HepG2 (cell line): ENCODE measurements around the gene RCOR3. TPM values are rescaled to one million over a fixed set of nuclear protein-coding genes. Genes with fewer than 3 reads are reported as not detected.

Experiments used
- ATAC-seq: fragments of 200-7000 bp; cut with Tn5 transposase; 3 replicates; pipeline ENCODE4 v1.9.1; 2020; ENCODE audit warnings: mild to moderate bottlenecking, moderate library complexity
- BruUV-seq: library from RNA; stranded (reverse); fragments of 400-500 nt; replicated peaks from 2 replicates; lab custom pipeline; 2021; lab: Mats Ljungman, UMichigan
- CTCF ChIA-PET: fragments of 300-600 bp; formaldehyde crosslinking; extraction: SDS; loops from one replicate; lab custom pipeline; 2021; ENCODE audit warnings: low total read pairs, inconsistent platforms, low intra/inter-chr PET ratio; lab: Yijun Ruan, JAX
- POLR2A ChIA-PET: fragments of 350-600 bp; sonication (Branson Sonifier 250); formaldehyde crosslinking; loops from one replicate; lab custom pipeline; 2020; ENCODE audit warnings: antibody characterized with exemption, inconsistent platforms; lab: Yijun Ruan, JAX
- DNase-seq: peaks from one replicate; pipeline ENCODE4 v3.0.0-alpha.2; 2015; ENCODE audit warnings: low spot score
- FAIRE-seq: peaks from 3 replicates; lab custom pipeline; 2011; peaks lifted over from hg19 to GRCh38; lab: Jason Lieb, UNC
- H2AFZ ChIP-seq: one replicate; pipeline ENCODE4 v1.6.1; 2011; ENCODE audit warnings: low read length, inconsistent platforms
- H3K27ac ChIP-seq: fragments of 300-600 bp; 3 replicates; pipeline ENCODE4 v1.8.0; 2011; ENCODE audit warnings: mixed run types, mild to moderate bottlenecking, mixed read lengths, low read length, inconsistent platforms; ENCODE audit not compliant: insufficient read depth; ENCODE audit errors: extremely low read length
- H3K27me3 ChIP-seq, 2 experiments: fragments of 200-600 bp in 1 of 2; 2 replicates in 1 of 2; 3 replicates in 1 of 2; pipeline versions ENCODE4 v1.6.0 to v1.8.0; 2011; ENCODE audit warnings: low read length in 2 of 2, mild to moderate bottlenecking in 2 of 2, moderate library complexity in 2 of 2, inconsistent platforms in 1 of 2; ENCODE audit not compliant: insufficient read depth in 2 of 2, control insufficient read depth in 1 of 2
- H3K36me3 ChIP-seq, 2 experiments: fragments of 200-600 bp in 1 of 2; replicated peaks in 1 of 2; 2 replicates in 1 of 2; 3 replicates in 1 of 2; pipeline versions ENCODE4 v1.5.1 to v1.8.0; 2011; ENCODE audit warnings: low read length in 2 of 2, inconsistent platforms in 1 of 2; ENCODE audit not compliant: insufficient read depth in 2 of 2, control insufficient read depth in 1 of 2
- H3K4me1 ChIP-seq: 2 replicates; pipeline ENCODE4 v1.5.1; 2012; ENCODE audit warnings: low read length, inconsistent platforms; ENCODE audit not compliant: insufficient read depth
- H3K4me2 ChIP-seq: 2 replicates; pipeline ENCODE4 v1.6.0; 2011; ENCODE audit warnings: low read depth, low read length, inconsistent platforms
- H3K4me3 ChIP-seq, 3 experiments: fragments of 200-600 bp in 1 of 3; sonication (generic), shearing (Covaris generic) in 1 of 3; replicated peaks in 1 of 3; 2 replicates each; pipeline ENCODE4 v1.5.1; 2011 to 2016; ENCODE audit warnings: low read length in 3 of 3, inconsistent platforms in 2 of 3, low read depth in 2 of 3, mild to moderate bottlenecking in 2 of 3, control low read depth in 1 of 3, mixed read lengths in 1 of 3; ENCODE audit not compliant: insufficient read depth in 1 of 3
- H3K79me2 ChIP-seq: one replicate; pipeline ENCODE4 v1.6.1; 2011; ENCODE audit warnings: low read length, inconsistent platforms; ENCODE audit not compliant: insufficient read depth
- H3K9ac ChIP-seq: 2 replicates; pipeline ENCODE4 v1.6.0; 2011; ENCODE audit warnings: mild to moderate bottlenecking, low read depth, low read length, inconsistent platforms; ENCODE audit not compliant: insufficient read depth
- H3K9me3 ChIP-seq: 2 replicates; pipeline ENCODE4 v1.5.1; 2012; ENCODE audit warnings: mild to moderate bottlenecking, low read length
- H4K20me1 ChIP-seq: 2 replicates; pipeline ENCODE4 v1.6.0; 2011; ENCODE audit warnings: inconsistent platforms, mild to moderate bottlenecking, low read length, moderate library complexity; ENCODE audit not compliant: insufficient read depth
- MXI1 ChIP-seq: IDR thresholded peaks from 3 replicates; pipeline ENCODE4 v1.6.1; 2012; ENCODE audit warnings: low read depth, low read length, inconsistent platforms, borderline replicate concordance
- SRSF4 ChIP-seq: fragments of 200-400 bp; formaldehyde crosslinking; IDR thresholded peaks from one replicate; pipeline ENCODE4 v1.6.1; 2018; ENCODE audit warnings: mild to moderate bottlenecking, low read depth, low read length, moderate library complexity; ENCODE audit not compliant: poor library complexity, severe bottlenecking
- ZNF33B ChIP-seq: sonication (generic); formaldehyde crosslinking; IDR thresholded peaks from 2 replicates; pipeline ENCODE4 v1.5.1; 2020; ENCODE audit warnings: mild to moderate bottlenecking, missing genetic modification reagents
- ZNF460 ChIP-seq: sonication (generic); formaldehyde crosslinking; IDR thresholded peaks from 2 replicates; pipeline ENCODE4 v1.5.1; 2020; ENCODE audit warnings: missing genetic modification reagents, mild to moderate bottlenecking, borderline replicate concordance
- ZNF530 ChIP-seq: sonication (generic); formaldehyde crosslinking; IDR thresholded peaks from 2 replicates; pipeline ENCODE4 v1.5.0; 2020; ENCODE audit warnings: low read depth, mild to moderate bottlenecking, missing genetic modification reagents
- ZNF644 ChIP-seq: IDR thresholded peaks from 2 replicates; pipeline ENCODE4 v1.6.1; 2016; ENCODE audit warnings: low read depth
- ZNF766 ChIP-seq: sonication (generic); formaldehyde crosslinking; IDR thresholded peaks from 2 replicates; pipeline ENCODE4 v1.5.0; 2020; ENCODE audit warnings: missing genetic modification reagents, borderline replicate concordance
- ZNF841 ChIP-seq: sonication (generic); formaldehyde crosslinking; IDR thresholded peaks from 2 replicates; pipeline ENCODE4 v1.8.1; 2023; ENCODE audit warnings: missing genetic modification reagents, borderline replicate concordance
- WGBS: methylation state at CpG from one replicate; pipeline ENCODE4 v1.1.6; 2017; ENCODE audit warnings: low lambda C conversion rate; 5-methylcytosine and 5-hydroxymethylcytosine counted together
- in situ Hi-C: cut with HindIII; loops from 2 replicates; pipeline ENCODE4 v1.10.0; 2017; ENCODE audit warnings: low pct_unique_long_range_greater_than_20kb; ENCODE audit not compliant: extremely low pct_ligation_motif_present
- intact Hi-C: fragments of 100-400 bp; cut with micrococcal nuclease; formaldehyde crosslinking; loops from one replicate; pipeline ENCODE4 v1.10.0; 2022; ENCODE audit not compliant: unreplicated experiment
- polyA plus RNA-seq, 8 experiments: library from polyadenylated mRNA; depleted of rRNA in 3 of 8; stranded (reverse) in 7 of 8; unstranded in 1 of 8; fragments of >200 nt; fragmentation: Illumina TruSeq in 4 of 8; extraction: Trizol in 4 of 8; gene quantifications; 2 replicates each; pipeline versions ENCODE4 v1.2.1 to v1.2.3, GENCODE V29; 2011 to 2016; ENCODE audit warnings: low read depth in 4 of 8, missing spikeins in 1 of 8, mixed read lengths in 1 of 8; ENCODE audit not compliant: insufficient read depth in 1 of 8
- total RNA-seq, 5 experiments: library from RNA; depleted of rRNA; stranded (reverse); fragments of >200 nt; fragmentation: Illumina TruSeq; extraction: Trizol; gene quantifications; 2 replicates each; pipeline ENCODE4 v1.2.3, GENCODE V29; 2016; ENCODE audit warnings: low read depth in 1 of 5
- TF ChIP-seq, protein P1 (sequence below): sonication (generic); formaldehyde crosslinking; IDR thresholded peaks from 2 replicates; pipeline ENCODE4 v1.4.0; 2020; ENCODE audit warnings: mild to moderate bottlenecking, missing genetic modification reagents
- TF ChIP-seq, protein P2 (sequence below): sonication (generic); formaldehyde crosslinking; IDR thresholded peaks from 2 replicates; pipeline ENCODE4 v1.5.0; 2020; ENCODE audit warnings: missing genetic modification reagents
- TF ChIP-seq, protein P3 (sequence below): sonication (generic); formaldehyde crosslinking; IDR thresholded peaks from 2 replicates; pipeline ENCODE4 v1.4.0; 2020; ENCODE audit warnings: low read depth, missing genetic modification reagents
- TF ChIP-seq, protein P4 (sequence below): sonication (generic); formaldehyde crosslinking; IDR thresholded peaks from 2 replicates; pipeline ENCODE4 v1.5.0; 2020; ENCODE audit warnings: mild to moderate bottlenecking, missing genetic modification reagents, borderline replicate concordance
- TF ChIP-seq, protein P5 (sequence below): IDR thresholded peaks from 2 replicates; pipeline ENCODE4 v1.6.1; 2016; ENCODE audit warnings: mild to moderate bottlenecking
- TF ChIP-seq, protein P6 (sequence below): sonication (generic); formaldehyde crosslinking; IDR thresholded peaks from 2 replicates; pipeline ENCODE4 v1.5.0; 2020; ENCODE audit warnings: missing genetic modification reagents

RCOR3 gene
- total and polyA plus RNA-seq, 2 of the 13 experiments (the other 11 are each of a cell fraction or from before 2014, with no cell fraction given): 16.8 to 31.6 TPM

DNA sequence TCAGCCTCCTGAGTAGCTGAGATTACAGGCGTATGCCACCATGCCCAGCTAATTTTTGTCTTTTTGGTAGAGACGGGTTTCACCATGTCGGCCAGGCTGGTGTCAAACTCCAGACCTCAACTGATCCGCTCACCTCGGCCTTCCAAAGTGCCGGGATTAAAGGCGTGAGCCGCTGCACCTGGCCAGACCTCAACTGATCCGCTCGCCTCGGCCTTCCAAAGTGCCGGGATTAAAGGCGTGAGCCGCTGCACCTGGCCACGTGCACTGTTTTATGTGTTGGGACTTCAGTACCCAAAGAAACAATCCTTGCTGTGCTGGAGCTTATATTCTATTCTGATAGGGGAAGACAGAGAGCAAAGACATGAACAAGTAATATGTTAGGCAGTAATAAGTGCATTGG lies 77.6 kb downstream of the RCOR3 start:
- TF ChIP-seq, protein P1, sequence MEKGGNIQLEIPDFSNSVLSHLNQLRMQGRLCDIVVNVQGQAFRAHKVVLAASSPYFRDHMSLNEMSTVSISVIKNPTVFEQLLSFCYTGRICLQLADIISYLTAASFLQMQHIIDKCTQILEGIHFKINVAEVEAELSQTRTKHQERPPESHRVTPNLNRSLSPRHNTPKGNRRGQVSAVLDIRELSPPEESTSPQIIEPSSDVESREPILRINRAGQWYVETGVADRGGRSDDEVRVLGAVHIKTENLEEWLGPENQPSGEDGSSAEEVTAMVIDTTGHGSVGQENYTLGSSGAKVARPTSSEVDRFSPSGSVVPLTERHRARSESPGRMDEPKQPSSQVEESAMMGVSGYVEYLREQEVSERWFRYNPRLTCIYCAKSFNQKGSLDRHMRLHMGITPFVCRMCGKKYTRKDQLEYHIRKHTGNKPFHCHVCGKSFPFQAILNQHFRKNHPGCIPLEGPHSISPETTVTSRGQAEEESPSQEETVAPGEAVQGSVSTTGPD (CRISPR knock-in tag): no peak
- no peak for TF ChIP-seq SRSF4
- TF ChIP-seq, protein P2, sequence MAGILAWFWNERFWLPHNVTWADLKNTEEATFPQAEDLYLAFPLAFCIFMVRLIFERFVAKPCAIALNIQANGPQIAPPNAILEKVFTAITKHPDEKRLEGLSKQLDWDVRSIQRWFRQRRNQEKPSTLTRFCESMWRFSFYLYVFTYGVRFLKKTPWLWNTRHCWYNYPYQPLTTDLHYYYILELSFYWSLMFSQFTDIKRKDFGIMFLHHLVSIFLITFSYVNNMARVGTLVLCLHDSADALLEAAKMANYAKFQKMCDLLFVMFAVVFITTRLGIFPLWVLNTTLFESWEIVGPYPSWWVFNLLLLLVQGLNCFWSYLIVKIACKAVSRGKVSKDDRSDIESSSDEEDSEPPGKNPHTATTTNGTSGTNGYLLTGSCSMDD (CRISPR knock-in tag): no peak
- TF ChIP-seq, protein P3, sequence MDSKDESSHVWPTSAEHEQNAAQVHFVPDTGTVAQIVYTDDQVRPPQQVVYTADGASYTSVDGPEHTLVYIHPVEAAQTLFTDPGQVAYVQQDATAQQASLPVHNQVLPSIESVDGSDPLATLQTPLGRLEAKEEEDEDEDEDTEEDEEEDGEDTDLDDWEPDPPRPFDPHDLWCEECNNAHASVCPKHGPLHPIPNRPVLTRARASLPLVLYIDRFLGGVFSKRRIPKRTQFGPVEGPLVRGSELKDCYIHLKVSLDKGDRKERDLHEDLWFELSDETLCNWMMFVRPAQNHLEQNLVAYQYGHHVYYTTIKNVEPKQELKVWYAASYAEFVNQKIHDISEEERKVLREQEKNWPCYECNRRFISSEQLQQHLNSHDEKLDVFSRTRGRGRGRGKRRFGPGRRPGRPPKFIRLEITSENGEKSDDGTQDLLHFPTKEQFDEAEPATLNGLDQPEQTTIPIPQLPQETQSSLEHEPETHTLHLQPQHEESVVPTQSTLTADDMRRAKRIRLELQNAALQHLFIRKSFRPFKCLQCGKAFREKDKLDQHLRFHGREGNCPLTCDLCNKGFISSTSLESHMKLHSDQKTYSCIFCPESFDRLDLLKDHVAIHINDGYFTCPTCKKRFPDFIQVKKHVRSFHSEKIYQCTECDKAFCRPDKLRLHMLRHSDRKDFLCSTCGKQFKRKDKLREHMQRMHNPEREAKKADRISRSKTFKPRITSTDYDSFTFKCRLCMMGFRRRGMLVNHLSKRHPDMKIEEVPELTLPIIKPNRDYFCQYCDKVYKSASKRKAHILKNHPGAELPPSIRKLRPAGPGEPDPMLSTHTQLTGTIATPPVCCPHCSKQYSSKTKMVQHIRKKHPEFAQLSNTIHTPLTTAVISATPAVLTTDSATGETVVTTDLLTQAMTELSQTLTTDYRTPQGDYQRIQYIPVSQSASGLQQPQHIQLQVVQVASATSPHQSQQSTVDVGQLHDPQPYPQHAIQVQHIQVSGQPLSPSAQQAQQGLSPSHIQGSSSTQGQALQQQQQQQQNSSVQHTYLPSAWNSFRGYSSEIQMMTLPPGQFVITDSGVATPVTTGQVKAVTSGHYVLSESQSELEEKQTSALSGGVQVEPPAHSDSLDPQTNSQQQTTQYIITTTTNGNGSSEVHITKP: no peak
- no peak for TF ChIP-seq ZNF33B (CRISPR knock-in tag)
- TF ChIP-seq ZNF644 (CRISPR knock-in tag): no peak
- TF ChIP-seq ZNF841 (CRISPR knock-in tag): no peak
- TF ChIP-seq, protein P4, sequence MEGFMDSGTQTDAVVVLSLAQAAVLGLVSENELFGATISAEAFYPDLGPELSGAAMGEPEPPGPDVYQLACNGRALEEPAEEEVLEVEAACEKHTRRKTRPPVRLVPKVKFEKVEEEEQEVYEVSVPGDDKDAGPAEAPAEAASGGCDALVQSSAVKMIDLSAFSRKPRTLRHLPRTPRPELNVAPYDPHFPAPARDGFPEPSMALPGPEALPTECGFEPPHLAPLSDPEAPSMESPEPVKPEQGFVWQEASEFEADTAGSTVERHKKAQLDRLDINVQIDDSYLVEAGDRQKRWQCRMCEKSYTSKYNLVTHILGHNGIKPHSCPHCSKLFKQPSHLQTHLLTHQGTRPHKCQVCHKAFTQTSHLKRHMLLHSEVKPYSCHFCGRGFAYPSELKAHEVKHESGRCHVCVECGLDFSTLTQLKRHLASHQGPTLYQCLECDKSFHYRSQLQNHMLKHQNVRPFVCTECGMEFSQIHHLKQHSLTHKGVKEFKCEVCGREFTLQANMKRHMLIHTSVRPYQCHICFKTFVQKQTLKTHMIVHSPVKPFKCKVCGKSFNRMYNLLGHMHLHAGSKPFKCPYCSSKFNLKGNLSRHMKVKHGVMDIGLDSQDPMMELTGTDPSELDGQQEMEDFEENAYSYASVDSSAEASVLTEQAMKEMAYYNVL (CRISPR knock-in tag): no peak
- no peak for TF ChIP-seq ZNF530
- TF ChIP-seq MXI1: no peak
- no peak for TF ChIP-seq ZNF460
- TF ChIP-seq, protein P5, sequence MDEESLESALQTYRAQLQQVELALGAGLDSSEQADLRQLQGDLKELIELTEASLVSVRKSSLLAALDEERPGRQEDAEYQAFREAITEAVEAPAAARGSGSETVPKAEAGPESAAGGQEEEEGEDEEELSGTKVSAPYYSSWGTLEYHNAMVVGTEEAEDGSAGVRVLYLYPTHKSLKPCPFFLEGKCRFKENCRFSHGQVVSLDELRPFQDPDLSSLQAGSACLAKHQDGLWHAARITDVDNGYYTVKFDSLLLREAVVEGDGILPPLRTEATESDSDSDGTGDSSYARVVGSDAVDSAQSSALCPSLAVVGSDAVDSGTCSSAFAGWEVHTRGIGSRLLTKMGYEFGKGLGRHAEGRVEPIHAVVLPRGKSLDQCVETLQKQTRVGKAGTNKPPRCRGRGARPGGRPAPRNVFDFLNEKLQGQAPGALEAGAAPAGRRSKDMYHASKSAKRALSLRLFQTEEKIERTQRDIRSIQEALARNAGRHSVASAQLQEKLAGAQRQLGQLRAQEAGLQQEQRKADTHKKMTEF (CRISPR knock-in tag): no peak
- TF ChIP-seq, protein P6, sequence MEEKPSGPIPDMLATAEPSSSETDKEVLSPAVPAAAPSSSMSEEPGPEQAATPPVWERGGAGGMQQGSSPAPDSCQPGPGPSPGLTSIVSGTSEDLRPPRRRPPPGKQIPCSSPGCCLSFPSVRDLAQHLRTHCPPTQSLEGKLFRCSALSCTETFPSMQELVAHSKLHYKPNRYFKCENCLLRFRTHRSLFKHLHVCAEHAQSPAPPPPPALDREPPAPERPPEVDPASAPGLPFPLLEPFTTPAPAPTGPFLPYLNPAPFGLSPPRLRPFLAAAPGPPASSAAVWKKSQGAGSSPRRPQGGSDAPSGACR (CRISPR knock-in tag): no peak
- no peak for TF ChIP-seq ZNF766 (CRISPR knock-in tag)
- Histone ChIP-seq H3K4me3 (no peak overlapping the region), H3K9ac (no peak overlapping the region), H3K36me3 (no peaks in the 10 kb centered on the region), H2AFZ (no peak overlapping the region), H3K27me3 (no peaks in the 10 kb centered on the region), H3K27ac (no peak overlapping the region), H3K4me2 (no peak overlapping the region), H3K9me3 (no peaks in the 10 kb centered on the region), H4K20me1 (no peaks in the 10 kb centered on the region), H3K79me2 (no peaks in the 10 kb centered on the region), H3K4me1 (no peaks in the 10 kb centered on the region)
- ATAC-seq: no peak
- ChIA-PET POLR2A (no interaction called here), CTCF (no interaction called here)
- intact Hi-C loops (no loop called here), in situ Hi-C loops (no loop called here)
- 70% methylated on average over 12 of the region's 15 CpGs for WGBS
- BruUV-seq: no TSS peak
- DNase-seq: no peak
- no peak for FAIRE-seq
